ENCODE data around the gene GRIFIN. TPM values are rescaled to one million over a fixed set of nuclear protein-coding genes. Genes with fewer than 3 reads are reported as not detected.
"Not testable (repeated sequence)": the region's sequence is repeated elsewhere in the genome, so short reads cannot be mapped to it uniquely, and the experiment has no call there.

Gene GRIFIN
- total RNA-seq, 1 experiment from 2014 or later = not detected

- no peaks in the 10 kb centered on the region for H3K27me3 ChIP-seq
- no peak overlapping the region for H3K4me3 ChIP-seq
- H3K9me3 ChIP-seq = no peaks in the 10 kb centered on the region
- no peak for DNase-seq
- H3K36me3 ChIP-seq = no peaks in the 10 kb centered on the region
Observed at GRCh38 chr7:2460188-2460587, 16.0 kb downstream of the GRIFIN start.

- DNase-seq = no peak
- Histone ChIP-seq H3K27me3 (no peaks in the 10 kb centered on the region), H3K9me3 (no peaks in the 10 kb centered on the region), H3K4me3 (no peak overlapping the region), H3K36me3 (no peaks in the 10 kb centered on the region)
Observed at GRCh38 chr7:2459674-2460073, 16.5 kb downstream of the GRIFIN start.

GRCh38 chr7:2453849-2454248 lies 22.3 kb downstream of the GRIFIN start:
- H3K9me3 ChIP-seq, DNase-seq, H3K4me3 ChIP-seq: not testable (repeated sequence)

GRCh38 chr7:2452643-2453270 lies 23.4 kb downstream of the GRIFIN start:
- no peak for DNase-seq

More at GRCh38 chr7:2453849-2454248, 22.3 kb downstream of the GRIFIN start:
- H3K36me3 ChIP-seq, H3K27me3 ChIP-seq: not testable (repeated sequence)

GRCh38 chr7:2452074-2452507 lies 24.1 kb downstream of the GRIFIN start:
- no peaks in the 10 kb centered on the region for H3K9me3 ChIP-seq
- no peaks in the 10 kb centered on the region for H3K36me3 ChIP-seq
- no peaks in the 10 kb centered on the region for H3K27me3 ChIP-seq
- no peak for DNase-seq
- H3K4me3 ChIP-seq = no peak overlapping the region

More at GRCh38 chr7:2452643-2453270, 23.4 kb downstream of the GRIFIN start:
- H3K9me3 ChIP-seq = no peaks in the 10 kb centered on the region
- no peak overlapping the region for H3K4me3 ChIP-seq
- no peaks in the 10 kb centered on the region for H3K36me3 ChIP-seq
- H3K27me3 ChIP-seq = no peaks in the 10 kb centered on the region

DNA sequence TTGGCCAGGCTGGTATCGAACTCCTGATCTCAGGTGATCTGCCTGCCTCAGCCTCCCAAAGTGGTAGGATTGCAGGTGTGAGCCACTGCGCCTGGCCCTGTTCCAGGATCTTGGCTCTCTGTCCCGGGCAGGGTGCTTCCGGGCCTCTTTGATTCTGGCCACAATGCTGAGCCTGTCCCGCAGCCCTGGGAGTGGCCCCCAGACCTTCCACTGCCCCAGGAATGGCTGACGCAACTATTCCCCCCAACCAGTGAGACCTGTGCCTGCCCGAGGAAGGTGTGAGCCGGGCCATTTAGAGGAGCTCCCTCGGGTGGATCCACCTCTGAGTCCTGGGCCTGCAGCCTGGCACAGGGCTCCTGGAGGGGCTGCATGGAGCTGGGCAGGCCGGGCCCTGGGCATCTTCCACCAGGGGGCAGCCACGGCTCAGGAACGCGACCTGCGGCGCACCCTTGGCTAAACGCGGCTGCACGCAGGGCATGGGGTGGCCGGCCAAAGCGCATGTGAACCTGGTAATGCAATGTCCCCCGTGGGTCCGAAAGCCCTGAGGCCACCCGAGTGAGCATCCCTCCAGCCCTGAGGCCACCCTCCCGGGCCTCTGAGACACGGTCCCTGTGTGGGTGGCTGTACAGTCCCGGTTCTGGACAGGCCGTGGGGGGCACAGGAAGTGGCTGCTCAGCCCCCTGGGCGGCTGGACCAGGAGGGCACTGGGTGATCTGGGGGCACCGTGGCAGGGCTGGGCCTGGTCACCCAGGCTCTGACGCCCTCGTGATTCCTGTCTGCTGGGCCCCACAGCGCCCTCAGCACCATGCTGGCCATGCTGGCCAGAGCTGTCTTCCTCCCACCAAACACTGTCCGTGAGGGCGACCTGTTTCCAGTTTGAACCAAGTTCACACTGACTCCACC lies 24.8 kb downstream of the GRIFIN start:
- DNase-seq = peak; percentile 79
- H3K9me3 ChIP-seq = no peaks in the 10 kb centered on the region
- no peaks in the 10 kb centered on the region for H3K27me3 ChIP-seq
- no peaks in the 10 kb centered on the region for H3K36me3 ChIP-seq
- no peak overlapping the region for H3K4me3 ChIP-seq

DNA sequence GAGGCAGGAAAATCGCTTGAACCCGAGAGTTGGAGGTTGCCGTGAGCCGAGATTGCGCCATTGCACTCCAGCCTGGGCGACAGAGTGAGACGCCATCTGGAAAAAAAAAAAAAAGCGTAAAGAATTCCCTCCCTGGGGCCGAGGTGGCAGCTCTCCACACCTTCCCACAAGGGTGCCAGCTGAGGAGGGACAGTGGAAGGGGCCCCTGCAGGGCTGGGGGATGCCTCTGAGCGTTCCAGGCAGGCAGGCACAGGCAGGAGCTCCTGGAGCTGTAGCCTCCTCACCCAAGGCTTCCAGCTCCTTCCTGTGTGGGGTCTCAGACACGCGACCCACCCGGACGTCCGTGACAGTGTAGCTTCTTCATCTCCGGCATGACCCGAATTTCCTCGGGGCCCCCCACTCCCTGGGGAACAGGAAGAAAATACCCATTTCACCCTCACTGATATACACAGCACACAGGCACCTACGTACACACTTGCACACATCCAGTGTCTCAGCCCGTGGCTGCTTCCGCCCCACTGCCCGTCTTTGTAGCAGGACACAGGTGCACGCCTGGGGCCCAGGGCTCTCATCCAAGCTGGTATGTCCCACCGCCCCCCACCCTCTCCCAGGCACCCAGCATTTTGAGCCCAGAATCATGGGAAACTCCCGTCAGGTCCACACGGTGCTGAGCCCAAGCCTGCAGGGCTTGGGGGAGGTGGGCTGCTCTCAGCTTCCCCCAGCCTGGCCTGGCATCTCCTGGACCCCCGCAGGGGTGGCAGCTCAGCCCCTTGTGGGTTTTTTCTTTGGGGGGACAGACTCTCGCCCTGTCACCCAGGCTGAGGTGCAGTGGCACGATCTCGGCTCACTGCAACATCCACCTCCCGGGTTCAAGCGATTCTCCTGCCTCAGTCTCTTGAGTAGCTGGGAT lies 25.7 kb downstream of the GRIFIN start:
- no peak for DNase-seq
- no peaks in the 10 kb centered on the region for H3K9me3 ChIP-seq
- no peak overlapping the region for H3K4me3 ChIP-seq
- H3K36me3 ChIP-seq = no peaks in the 10 kb centered on the region
- H3K27me3 ChIP-seq = no peaks in the 10 kb centered on the region

DNA sequence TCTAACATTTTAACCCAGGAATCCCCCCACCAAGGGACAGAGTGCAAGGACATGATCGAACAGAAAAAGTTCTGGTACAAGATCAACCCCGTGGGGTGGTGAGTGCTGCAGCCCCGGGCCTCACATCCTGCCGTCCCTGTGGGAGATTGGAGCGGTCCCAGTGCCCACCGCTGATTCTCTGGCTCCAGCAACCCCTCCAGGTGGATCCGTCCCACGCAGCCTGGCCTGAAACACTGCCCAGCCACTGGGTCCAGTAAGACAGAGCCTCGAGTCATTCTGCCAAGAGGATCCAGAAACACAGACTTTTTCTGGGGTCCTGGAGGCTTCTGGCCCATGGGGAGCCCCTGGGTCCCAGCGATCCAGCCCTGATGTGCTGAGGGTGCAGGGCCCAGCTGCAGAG lies 29.5 kb downstream of the GRIFIN start:
- Histone ChIP-seq H3K36me3 (no peaks in the 10 kb centered on the region), H3K9me3 (no peaks in the 10 kb centered on the region), H3K4me3 (no peak overlapping the region), H3K27me3 (no peaks in the 10 kb centered on the region)
- no peak for DNase-seq

GRCh38 chr7:2445898-2446555 lies 30.2 kb downstream of the GRIFIN start:
- no peaks in the 10 kb centered on the region for H3K9me3 ChIP-seq
- no peaks in the 10 kb centered on the region for H3K36me3 ChIP-seq
- no peaks in the 10 kb centered on the region for H3K27me3 ChIP-seq
- no peak for DNase-seq
- H3K4me3 ChIP-seq = no peak overlapping the region

DNA sequence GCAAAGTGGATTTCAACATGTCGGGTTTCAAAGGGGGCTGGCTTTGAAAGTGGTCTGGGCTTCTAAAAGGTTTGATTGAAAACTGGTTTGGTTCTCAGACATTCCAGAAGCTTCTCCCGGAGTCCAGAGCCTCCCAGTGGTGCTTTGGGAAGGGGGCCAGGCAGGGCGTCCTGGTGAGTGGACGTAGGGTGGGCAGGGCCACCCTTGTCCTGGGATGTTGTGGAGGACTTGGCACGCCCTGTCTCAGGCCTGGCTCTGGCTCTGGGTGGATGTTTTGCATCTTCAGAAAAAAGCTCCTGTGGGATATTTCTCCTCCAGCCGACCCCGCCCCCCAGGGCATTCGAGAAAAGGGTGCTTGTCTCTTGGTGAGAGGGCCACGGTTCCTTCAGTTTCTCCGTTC lies 31.2 kb downstream of the GRIFIN start:
- no peaks in the 10 kb centered on the region for H3K27me3 ChIP-seq
- no peak for DNase-seq
- no peak overlapping the region for H3K4me3 ChIP-seq
- no peaks in the 10 kb centered on the region for H3K9me3 ChIP-seq
- no peaks in the 10 kb centered on the region for H3K36me3 ChIP-seq

DNA sequence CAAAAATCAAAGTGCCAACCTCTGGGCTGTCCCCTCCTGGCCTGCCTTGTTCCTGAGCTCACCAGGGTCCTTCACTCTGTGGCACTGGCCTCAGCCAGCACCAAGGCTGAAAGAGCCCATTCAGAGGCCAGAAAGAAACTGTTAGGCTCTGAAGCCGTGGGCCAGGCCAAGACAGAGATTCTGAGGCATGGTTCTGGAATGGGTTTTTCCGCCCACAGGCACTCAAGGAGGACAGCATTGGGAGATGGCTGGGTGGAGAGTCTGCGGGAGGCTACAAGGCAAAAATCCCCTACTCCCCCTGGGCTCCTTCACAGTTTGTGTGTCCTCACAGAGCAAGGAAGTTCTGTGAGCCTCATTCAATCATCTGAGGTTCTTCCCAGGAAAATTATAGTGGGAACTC lies 31.7 kb downstream of the GRIFIN start:
- no peaks in the 10 kb centered on the region for H3K36me3 ChIP-seq
- DNase-seq = peak; percentile 53
- H3K4me3 ChIP-seq = no peak overlapping the region
- H3K27me3 ChIP-seq = no peaks in the 10 kb centered on the region
- H3K9me3 ChIP-seq = no peaks in the 10 kb centered on the region

GRCh38 chr7:2443491-2443890 lies 32.7 kb downstream of the GRIFIN start:
- no peak for DNase-seq
- Histone ChIP-seq H3K9me3 (no peaks in the 10 kb centered on the region), H3K36me3 (no peaks in the 10 kb centered on the region)

GRCh38 chr7:2441430-2442058 lies 34.7 kb downstream of the GRIFIN start:
- no peak overlapping the region for H3K4me3 ChIP-seq
- H3K9me3 ChIP-seq = no peaks in the 10 kb centered on the region
- H3K27me3 ChIP-seq = no peaks in the 10 kb centered on the region
- no peak for DNase-seq
- H3K36me3 ChIP-seq = no peaks in the 10 kb centered on the region

More at GRCh38 chr7:2443491-2443890, 32.7 kb downstream of the GRIFIN start:
- Histone ChIP-seq H3K4me3 (no peak overlapping the region), H3K27me3 (no peaks in the 10 kb centered on the region)

- H3K27me3 ChIP-seq = no peaks in the 10 kb centered on the region
- DNase-seq = no peak
- no peaks in the 10 kb centered on the region for H3K9me3 ChIP-seq
- no peaks in the 10 kb centered on the region for H3K36me3 ChIP-seq
- no peak overlapping the region for H3K4me3 ChIP-seq
Observed at GRCh38 chr7:2440608-2441245, 35.5 kb downstream of the GRIFIN start.

DNA sequence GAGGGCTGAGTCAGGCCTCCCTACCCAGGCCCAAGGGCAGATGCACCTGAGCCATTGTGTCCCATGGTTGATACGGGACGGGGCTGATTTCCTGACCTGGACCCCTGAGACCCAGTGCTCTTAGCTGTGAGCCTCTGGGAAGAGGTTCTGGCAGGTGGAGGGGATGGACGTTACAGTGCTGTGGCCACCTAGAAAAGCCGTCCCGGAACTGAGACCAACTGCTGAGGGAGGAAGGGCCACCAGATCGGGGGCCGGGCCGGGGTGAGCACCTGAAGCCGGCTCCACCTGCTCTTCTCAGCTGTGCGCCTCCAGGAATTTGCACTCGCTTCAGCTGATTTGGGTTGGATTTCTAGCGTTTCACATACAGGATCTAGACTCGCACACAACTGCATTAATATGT lies 37.4 kb downstream of the GRIFIN start:
- no peaks in the 10 kb centered on the region; the same call in 1 of the 2 replicates for H3K36me3 ChIP-seq
- H3K9me3 ChIP-seq = no peaks in the 10 kb centered on the region
- H3K4me3 ChIP-seq = no peak overlapping the region
- H3K27me3 ChIP-seq = no peaks in the 10 kb centered on the region
- no peak for DNase-seq
